Measurements from ENCODE around the gene TLK2.
"Not testable (repeated sequence)": the region's sequence is repeated elsewhere in the genome, so short reads cannot be mapped to it uniquely, and the experiment has no call there.

Gene TLK2

DNA sequence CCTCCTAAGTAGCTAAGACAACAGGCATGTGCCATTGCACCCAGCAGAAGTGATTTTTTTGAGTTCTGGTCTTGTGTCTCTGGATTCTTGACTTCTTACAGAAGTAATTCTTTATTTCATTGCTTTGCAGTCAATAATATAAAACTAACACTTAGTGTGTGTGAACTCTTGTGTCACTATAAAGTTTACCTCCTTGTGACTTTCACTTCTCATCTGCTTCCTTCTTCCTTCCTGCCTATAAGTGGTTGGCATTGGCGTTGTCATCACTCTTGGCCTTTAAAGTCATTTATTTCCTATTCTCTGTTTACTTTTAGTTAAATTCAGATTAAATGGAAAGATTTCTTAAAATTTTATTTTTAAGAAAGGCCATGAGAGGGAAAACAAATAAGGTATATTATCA lies 12.4 kb downstream of the TLK2 start:
- DNase-seq (ENCODE audit: low spot score): not testable (repeated sequence)

DNA sequence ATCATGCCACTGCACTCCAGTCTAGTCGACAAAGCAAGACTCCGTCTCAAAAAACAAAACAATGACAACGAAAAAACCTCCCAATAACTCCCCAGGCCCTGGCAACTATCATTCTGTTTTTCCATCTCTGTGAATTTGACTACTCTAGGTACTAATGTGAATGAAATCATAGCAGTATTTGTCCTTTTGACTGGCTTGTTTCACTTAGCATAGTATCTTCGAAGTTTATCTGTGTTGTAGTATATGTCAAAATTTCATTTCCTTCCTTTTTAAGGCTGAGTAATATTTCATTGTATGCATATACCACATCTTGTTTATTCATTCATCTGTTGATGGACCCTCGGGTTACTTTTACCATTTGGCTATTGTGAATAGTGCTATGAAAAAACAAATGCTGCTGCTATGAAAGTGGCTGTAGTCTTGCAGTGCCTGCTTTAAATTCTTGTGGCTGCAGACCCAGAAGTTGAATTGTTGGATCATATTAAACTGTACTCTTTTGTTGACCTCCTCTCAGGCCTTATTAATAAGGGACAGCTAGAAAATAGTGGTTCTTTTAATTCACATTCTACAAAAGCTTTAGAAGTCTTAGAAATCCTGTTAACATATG lies 14.5 kb downstream of the TLK2 start:
- not testable (repeated sequence) for DNase-seq (ENCODE audit: low spot score)

DNA sequence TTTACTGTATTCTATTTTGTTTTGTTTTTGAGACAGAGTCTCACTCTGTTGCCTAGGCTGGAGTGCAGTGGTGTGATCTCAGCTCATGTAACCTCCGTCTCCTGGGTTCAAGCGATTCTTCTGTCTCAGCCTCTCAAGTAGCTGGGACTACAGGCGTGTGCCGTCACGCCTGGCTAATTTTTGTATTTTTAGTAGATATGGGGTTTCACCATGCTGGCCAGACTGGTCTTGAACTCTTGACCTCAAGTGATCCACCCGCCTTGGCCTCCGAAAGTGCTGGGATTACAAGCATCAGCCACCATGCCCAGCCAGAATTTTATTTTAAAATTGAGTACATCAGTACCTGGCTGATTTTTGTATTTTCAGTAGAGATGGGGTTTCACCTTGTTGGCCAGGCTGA lies 15.4 kb downstream of the TLK2 start:
- DNase-seq (ENCODE audit: low spot score): not testable (repeated sequence)

DNA sequence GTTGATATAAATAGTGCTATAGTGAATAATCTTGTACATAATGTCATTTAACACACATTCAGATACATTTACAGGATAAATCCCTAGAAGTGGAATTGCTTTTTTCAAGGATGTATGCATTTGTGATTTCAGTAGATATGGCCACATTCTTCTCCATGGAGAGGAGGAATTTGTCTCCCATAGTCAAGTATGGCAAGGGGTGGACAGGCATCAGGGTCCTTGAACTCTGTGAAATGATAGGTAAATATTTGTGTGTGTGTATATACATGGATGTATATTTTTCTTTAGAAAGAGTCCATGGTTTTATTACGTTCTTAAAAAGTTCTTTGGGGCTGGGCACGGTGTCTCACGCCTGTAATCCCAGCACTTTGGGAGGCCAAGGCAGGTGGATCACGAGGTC lies 17.7 kb downstream of the TLK2 start:
- DNase-seq (ENCODE audit: low spot score): not testable (repeated sequence)

DNA sequence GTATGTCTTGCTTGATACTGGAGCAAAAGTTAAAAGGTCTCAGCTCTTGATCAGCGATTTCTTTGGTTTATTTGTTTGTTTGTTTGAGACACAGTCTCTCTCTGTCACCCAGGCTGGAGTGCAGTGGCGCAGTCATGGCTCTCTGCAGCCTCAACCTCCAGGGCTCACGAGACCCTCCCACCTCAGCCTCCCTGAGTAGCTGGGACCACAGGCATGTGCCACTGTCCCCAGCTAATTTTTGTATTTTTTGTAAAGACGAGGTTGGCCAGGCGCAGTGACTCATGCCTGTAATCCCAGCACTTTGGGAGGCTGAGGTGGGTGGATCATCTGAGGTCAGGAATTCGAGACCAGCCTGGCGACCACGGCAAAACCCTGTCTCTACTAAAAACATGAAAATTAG lies 20.2 kb downstream of the TLK2 start:
- not testable (repeated sequence) for DNase-seq (ENCODE audit: low spot score)

DNA sequence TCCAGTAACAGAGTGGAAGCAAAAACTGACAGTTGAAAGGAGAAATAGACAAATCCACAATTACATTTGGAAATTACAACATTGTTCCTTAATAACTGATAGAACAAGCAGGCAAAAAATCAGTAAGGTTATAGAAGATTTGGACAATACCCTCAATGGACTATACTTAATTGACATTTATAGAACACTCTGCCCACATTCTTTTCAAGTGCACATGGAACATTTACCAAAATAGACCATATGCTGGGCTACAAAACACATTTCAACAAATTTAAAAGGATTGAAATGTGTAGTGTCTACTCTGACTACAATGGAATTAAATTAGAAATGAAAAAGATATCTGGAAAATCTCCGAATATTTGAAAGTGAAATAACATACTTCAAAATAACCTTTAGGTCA lies 21.8 kb downstream of the TLK2 start:
- DNase-seq (ENCODE audit: low spot score): not testable (repeated sequence)

DNA sequence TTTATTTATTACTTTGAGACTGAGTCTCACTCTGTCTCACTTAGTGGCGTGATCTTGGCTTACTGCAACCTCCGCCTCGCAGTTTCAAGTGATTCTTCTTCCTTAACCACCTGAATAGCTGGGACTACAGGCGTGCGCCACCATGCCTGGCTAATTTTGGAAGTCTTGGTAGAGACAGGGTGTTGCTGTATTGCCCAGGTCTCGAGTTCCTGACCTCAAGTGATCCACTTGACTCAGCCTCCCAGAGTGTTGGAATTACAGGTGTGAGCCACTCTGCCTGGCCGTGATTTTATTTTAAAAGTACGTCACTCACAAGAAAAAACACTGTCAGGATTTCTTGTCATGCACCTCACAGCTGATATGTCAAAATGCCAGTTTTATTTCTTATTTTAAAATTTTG lies 26.2 kb downstream of the TLK2 start:
- not testable (repeated sequence) for DNase-seq (ENCODE audit: low spot score)

DNA sequence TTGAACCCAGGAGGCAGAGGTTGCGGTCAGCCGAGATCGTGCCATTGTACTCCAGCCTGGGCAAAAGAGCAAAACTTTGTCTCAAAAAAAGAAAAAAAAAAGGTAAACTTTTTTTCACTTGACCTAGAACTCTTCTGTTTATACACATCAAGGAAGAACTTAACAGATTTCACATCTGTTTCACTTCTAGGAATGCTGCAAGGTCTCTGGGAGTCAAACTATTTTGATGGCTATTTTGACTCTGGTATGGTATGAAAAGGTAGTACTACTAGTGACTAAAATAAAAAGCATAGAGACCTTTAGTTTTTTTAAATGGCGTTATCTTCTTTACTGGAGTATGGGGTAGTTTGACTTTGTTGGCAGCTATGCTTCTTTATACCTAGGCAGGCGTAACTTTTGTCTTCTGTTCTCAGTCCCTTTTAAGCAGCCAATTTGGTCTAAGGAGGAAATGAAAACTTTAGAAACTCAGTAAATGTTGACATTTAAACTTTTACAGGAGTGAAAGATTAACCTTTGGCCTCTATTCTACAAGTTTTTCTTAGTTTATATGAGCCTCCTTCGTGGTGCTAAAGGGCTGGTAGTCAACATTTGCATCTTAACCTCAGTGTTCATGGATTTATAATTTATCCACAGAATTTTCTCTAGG lies 28.7 kb downstream of the TLK2 start:
- DNase-seq (ENCODE audit: low spot score): not testable (repeated sequence)

DNA sequence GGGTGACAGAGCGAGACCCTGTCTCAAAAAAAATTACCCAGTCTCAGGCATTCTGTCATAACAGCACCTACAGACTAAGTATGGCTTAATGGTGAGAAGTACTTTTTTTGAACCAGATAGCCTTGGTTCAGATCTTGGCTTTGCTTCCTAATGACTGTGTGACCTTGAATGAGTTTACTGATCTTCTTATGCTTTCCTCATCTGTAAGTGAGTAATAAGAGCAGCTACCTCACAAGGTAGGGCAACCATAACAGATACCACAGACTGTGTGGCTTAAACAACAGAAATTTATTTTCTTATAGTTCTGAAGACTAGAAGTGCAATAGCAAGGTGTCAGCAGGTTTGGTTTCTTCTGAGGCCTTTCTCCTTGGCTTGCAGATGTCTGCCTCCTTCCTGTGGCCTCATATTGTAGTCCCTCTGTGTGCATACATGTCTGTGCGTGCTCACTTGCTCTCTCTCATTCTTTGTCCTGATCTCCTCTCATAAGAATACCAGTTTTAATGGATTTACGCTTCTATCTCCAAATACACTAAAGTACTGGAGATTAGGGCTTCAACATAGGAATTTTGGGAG lies 31.7 kb downstream of the TLK2 start:
- not testable (repeated sequence) for DNase-seq (ENCODE audit: low spot score)

DNA sequence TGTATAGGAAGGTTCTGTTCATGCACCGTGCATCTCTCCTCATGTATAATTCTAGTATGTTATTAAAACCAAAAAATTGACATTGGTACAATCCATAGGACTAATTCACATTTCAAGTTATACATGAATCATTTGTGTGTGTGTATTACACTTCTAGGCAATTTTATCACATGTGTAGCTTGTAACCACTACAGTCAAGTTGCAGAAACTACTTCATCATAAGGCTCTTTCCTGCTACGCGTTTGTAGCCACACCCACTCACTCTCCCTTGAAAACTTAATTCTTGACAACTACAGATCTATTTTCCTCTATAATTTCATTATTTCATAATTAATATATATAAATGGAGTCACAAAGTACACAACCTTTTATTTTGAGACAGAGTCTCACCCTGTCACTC lies 32.4 kb downstream of the TLK2 start:
- not testable (repeated sequence) for DNase-seq (ENCODE audit: low spot score)

DNA sequence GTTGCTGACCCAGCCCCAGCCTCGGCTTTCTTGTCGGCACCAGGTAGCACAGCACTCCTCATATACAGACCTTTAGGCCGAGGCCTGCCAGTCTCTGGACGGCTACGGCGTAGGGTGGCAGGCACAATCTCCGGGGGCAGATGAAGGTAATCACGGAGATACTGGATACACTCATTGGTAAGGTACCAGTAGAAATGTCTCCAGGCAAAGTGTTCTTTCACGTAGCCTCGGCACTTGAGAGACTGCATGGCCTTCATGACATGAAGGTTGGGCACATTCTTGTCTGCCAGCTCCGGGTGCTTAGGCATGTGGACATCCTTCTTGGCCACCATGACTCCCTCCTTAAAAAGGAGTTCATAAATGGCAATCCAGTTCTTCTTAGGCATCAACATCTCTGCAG lies 37.8 kb downstream of the TLK2 start:
- DNase-seq (ENCODE audit: low spot score): not testable (repeated sequence)

DNA sequence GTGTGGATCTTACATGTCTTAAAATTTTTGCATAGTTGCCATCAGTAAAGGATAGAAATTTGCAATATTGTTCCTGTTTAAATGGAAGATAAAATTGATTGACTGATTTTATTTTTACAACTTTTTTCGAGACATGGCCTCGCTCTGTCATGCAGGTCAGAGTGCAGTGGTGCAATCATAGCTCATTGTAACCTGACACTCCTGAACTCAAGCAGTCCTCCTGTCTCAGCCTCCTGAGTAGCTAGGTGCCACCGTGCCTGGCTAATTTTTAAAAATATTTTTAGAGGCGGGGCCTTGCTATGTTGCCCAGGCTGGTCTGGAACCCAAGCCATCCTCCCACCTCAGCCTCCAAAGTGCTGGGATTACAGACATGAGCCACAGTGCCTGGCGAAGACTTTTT lies 42.7 kb downstream of the TLK2 start:
- DNase-seq (ENCODE audit: low spot score): not testable (repeated sequence)

DNA sequence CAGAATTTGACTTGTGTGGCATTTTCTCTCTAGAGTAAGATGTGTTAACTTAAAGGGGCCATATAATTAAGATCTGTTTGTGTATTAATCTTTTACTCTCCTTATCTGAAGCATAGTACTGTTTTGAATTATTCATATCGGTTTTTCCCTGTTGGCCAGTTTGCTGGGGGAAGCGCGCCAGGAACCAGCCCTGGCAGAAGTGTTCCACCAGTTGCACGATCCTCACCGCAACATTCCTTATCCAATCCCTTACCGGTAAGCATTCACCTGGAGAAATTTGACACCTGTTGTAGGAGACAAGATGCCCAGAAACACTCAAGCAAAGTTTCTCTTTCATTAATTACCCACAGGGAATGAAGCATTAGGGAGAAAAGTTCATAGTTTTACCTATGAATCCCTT lies 45.5 kb downstream of the TLK2 start:
- DNase-seq (ENCODE audit: low spot score): not testable (repeated sequence)

DNA sequence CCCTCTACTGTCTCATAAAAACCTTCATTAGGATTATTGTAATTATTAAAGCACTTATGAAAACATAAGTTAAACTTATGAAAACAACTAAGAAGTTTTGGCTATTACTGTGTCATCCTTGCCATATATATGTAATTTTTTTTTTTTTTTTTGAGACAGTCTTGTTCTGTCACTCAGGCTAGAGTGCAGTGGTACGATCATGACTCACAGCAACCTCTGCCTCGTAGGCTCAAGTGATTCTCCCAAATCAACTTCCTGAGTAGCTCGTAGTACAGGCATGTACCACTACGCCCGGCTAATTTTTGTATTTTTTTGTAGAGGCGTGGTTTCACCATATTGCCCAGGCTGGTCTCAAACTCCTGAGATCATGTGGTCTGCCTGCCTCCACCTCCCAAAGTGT lies 46.7 kb downstream of the TLK2 start:
- DNase-seq (ENCODE audit: low spot score): not testable (repeated sequence)

DNA sequence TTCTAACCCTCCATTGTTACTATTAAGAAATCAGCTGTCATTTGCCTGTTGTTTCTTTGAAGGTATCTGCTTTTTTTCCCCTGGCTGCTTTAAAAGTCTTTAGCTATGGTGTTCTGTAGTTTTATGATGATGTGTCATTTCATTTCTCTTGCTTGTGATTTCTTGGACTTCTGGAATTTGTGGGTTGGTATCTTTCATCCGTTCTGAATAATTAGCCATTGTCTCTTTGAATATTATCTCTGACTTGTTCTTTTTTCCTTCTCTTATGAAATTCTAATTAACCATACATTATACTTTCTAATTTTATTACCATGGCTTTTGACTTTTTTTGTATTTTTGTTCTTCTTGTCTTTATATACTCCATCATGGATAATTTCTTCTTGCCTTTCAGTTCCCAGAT lies 52.3 kb downstream of the TLK2 start:
- DNase-seq (ENCODE audit: low spot score): not testable (repeated sequence)

DNA sequence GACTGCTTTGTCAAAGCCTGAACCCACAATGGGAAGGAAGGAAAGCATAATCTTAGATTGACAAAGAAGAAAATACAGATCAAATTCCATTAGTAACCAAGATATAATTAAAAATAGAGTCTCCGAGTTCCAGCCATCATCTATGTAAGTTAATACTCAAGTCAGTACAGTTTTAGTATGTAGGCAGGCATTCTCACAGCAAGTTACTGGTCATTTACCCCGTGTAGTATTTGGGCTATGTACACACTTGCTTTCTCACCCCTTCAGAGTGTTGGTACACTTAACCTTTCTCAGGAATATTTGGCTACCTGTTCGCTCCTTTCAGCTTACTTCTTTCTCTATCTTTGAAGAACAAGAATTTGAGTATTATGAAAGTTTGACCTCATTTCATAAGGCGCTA lies 57.9 kb downstream of the TLK2 start:
- not testable (repeated sequence) for DNase-seq (ENCODE audit: low spot score)

DNA sequence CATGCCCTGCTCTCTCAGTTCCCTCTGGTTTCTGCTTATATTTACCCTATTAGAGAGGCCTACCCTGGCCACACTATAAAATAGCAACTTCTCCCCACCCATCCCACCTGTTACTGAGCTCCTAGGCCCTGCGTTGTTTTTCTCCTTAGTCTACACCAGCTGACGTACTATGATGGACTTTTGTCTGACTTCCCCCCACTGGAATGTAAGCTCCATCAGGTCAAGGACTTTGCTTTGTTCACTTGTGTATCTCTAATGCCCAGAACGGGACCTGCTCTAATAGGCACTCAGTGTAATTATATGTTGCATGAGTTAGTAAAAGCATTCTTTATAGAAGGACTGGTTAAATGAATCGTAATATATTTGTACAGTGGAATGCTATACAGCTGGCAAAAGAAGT lies 62.4 kb downstream of the TLK2 start:
- not testable (repeated sequence) for DNase-seq (ENCODE audit: low spot score)

DNA sequence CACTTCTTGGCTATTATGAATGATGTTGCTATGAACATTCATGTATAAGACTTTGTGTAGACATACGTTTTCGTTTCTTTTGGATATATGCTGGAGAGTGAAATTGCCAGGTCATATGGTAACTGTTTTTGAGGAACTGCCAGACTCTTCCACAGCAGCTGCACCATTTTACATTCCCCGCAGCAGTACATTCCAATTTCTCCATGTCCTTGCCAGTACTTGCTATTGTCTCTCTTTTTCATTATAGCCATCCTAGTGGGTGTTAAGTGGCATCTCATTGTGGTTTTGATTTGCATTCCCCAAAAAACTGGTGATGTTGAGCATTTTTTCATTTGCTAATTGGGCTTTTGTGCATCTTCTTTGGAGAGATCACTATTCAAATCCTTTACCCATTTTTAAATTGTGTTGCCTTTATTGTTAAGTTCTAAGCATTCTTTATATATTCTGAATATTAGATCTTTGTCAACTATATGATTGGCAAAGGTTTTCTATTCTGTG lies 64.7 kb downstream of the TLK2 start:
- DNase-seq (ENCODE audit: low spot score): not testable (repeated sequence)

DNA sequence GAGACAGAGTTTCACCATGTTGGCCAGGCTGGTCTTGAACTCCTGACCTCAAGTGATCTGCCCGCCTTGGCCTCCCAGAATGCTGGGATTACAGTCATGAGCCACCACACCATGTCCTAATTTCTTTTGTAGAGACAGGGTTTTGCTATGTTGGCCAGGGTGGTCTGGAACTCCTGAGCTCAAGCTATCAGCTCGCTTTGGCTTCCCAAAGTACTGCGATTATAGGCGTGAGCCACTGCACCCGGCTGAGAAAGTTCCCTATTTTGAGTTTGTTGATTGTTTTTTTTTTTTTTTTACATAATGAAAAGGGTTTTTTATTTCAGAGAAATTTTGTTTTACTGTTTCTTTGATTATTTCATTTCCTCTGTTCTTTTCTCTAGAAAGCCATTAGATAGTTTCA lies 67.4 kb downstream of the TLK2 start:
- not testable (repeated sequence) for DNase-seq (ENCODE audit: low spot score)

DNA sequence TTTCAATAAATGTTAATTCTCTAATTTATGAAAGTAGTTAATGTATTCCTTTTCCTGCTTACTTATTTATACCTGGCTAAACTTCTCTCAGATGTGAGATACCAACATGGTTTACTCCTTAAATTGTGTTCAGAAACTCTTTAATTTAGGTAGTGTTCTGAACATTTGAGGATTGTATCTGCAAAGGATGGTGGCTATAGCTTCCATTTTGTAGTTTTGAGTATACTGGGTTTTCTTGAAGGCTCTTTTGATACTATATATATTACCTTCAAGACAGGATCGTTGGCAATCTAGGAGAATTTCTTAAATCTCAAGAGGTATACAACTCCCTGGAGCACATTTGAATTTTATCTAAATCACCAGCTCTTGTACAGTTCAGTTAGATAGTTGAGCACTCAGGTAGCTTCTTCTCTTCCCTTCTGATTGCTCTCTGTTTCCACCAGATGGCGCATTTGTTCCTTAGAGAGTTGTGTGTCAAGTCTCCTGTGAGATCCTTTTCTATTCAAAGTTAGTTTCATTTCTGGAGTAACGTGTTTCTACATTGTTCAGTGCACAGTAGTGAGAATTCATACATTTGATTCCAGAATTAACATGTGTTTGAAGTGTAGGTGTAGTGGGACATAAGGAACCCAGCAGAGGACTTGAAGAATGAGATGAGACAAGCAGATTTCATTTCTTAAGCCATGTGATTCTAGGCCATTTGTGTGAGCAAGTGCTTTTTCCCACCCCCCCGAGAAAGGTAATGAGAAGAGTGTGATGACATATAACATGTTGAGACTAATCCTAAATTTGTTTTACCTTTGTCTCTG lies 74.4 kb downstream of the TLK2 start:
- peak; percentile 78 for DNase-seq (ENCODE audit: low spot score)

DNA sequence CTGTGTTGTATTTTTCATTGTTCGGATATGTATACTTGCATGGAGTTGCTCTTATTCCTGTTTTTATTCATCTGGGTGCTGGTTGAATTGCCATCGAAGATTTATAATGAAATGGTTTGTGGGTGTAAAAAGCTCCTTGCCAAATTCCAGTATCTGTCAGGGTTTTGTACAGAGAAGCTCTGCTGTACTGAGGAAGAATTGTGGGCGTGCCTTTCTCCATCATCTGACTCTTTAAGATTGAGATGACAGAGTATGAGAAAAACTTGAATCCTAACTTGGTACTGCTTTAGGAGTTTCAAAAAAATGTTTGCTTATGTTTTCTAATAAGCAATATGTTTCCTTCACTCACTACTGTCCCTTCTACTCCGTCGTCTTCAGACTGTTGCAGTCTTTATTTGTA lies 78.9 kb downstream of the TLK2 start:
- DNase-seq (ENCODE audit: low spot score): not testable (repeated sequence)

DNA sequence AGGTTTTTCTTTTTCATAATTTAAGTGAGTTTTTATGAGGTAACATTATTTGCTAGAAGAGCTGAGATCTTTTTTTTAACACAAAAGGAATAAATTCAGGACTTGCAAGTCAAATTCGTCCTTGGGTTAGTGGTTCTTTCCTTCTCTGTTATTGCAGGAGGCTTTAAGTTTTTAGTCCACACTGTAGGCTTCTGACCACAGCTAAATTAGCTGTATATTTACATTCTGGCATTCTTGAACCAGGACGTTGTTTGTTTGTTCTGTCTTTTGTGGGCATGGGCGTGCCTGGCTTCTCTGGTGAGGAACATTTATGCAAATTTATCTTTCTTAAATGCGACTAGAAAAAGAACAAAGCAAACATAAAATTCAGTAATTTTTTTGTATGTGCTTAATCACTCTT lies 80.3 kb downstream of the TLK2 start:
- DNase-seq (ENCODE audit: low spot score): not testable (repeated sequence)

DNA sequence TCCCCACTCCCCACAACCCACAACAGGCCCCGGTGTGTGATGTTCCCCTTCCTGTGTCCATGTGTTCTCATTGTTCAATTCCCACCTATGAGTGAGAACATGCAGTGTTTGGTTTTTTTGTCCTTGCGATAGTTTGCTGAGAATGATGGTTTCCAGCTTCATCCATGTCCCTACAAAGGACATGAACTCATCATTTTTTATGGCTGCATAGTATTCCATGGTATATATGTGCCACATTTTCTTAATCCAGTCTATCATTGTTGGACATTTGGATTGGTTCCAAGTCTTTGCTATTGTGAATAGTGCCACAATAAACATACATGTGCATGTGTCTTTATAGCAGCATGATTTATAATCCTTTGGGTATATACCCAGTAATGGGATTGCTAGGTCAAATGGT lies 82.3 kb downstream of the TLK2 start:
- not testable (repeated sequence) for DNase-seq (ENCODE audit: low spot score)

Data from NAMALWA (cell line).